Ectodermal cell (in vitro differentiated cells): ENCODE results near the gene SEL1L2.

Experiments
- H3K27ac ChIP-seq: 2 replicates; pipeline ENCODE4 v1.7.0; 2013; ENCODE audit warnings: mild to moderate bottlenecking, low read depth, low read length; ENCODE audit not compliant: insufficient read depth, poor library complexity, severe bottlenecking
- H3K27me3 ChIP-seq: 2 replicates; pipeline ENCODE4 v1.7.0; 2013; ENCODE audit warnings: mild to moderate bottlenecking, low read length; ENCODE audit not compliant: insufficient read depth, control insufficient read depth, poor library complexity, severe bottlenecking
- H3K36me3 ChIP-seq: one replicate; pipeline ENCODE4 v1.7.0; 2013; ENCODE audit warnings: low read length; ENCODE audit not compliant: control insufficient read depth, insufficient read depth
- H3K4me1 ChIP-seq: one replicate; pipeline ENCODE4 v1.7.0; 2013; ENCODE audit warnings: low read length; ENCODE audit not compliant: control insufficient read depth, insufficient read depth
- H3K4me3 ChIP-seq: 2 replicates; pipeline ENCODE4 v1.7.0; 2013; ENCODE audit warnings: low read depth, low read length, control low read depth; ENCODE audit not compliant: insufficient read depth
- H3K9me3 ChIP-seq: 2 replicates; pipeline ENCODE4 v1.7.0; 2013; ENCODE audit warnings: mild to moderate bottlenecking, low read length, moderate library complexity; ENCODE audit not compliant: control insufficient read depth
- WGBS, 2 experiments: methylation state at CpG; one replicate each; pipeline ENCODE4 v1.1.7; 2013; ENCODE audit warnings: missing lambda C conversion rate in 2 of 2; 5-methylcytosine and 5-hydroxymethylcytosine counted together

Gene SEL1L2

DNA sequence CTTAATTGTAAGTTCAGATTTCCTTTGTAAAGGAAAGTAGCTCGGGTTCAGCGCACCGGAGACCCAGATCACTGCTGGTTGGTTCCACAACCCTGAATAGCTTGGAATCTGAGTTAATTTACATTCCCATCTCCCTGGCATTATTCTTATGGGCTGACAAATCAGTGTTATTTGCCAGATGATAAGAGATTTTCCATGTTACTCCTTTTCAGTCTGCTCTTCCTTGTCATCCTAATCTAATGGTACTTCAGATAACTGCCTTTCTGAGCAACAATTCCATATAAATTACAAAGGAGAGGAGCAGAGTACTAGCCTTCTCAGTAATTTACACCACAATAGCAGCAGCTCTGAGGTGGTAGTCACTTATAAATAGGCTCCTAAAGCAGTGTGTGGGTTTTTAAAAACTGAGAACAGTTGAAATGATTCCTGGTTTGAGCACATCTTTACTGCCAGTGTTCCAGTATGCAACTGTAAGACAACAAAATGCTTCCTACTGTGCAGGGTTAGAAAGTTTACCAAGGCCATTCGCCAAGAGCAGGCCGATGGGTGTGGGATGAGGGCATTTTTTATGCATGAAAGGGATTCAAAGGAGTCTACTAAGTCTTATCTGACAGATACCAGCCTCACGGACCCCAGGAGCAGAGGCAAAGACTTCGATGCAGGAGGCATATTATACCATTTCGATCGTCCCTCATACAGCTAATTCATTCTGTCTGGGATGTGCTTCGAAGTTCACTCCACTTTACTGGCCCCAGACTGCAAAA, 115.8 kb downstream of the SEL1L2 start:
- Histone ChIP-seq H3K27ac (no peak overlapping the region), H3K4me1 (peaks cover 16% of the 10 kb centered on the region), H3K9me3 (no peaks in the 10 kb centered on the region), H3K27me3 (no peaks in the 10 kb centered on the region), H3K36me3 (no peaks in the 10 kb centered on the region), H3K4me3 (no peak overlapping the region)
- WGBS, 2 experiments, result 15 to 20% methylated on average over 10 of the region's 10 CpGs

GRCh38 chr20:13873831-13874230, 116.6 kb downstream of the SEL1L2 start:
- 33 to 34% methylated on average over 5 of the region's 5 CpGs for WGBS, 2 experiments
- Histone ChIP-seq H3K4me3 (no peak overlapping the region), H3K4me1 (peaks cover 16% of the 10 kb centered on the region), H3K27me3 (no peaks in the 10 kb centered on the region), H3K36me3 (no peaks in the 10 kb centered on the region), H3K9me3 (no peaks in the 10 kb centered on the region), H3K27ac (no peak overlapping the region)

DNA sequence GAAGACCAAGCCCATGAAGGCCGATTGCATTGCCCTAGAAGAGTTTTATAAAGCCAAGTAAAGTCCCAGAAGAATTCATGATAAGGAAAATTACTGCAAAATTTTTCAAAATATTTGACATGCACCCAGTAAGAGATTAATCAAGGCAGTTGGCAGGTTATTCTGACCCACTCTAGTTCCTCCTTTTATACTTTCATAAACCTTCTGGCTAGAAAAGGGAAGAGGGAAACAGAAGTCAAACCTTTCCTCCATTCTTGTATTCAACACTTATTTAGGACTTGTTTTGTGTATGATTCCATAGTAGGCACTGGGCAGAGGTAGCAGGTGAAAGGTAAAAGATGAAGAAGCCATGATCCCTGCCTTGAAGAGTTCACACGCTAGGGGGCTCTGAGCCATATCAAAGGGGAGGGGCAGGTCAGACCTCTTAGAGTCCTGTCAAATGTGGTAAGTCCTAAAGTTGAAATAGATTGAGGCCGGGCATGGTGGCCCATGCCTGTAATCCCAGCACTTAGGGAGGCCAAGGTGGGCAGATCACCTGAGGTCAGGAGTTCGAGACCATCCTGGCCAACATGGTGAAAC, 120.2 kb downstream of the SEL1L2 start:
- 78 to 85% methylated on average over 4 of the region's 4 CpGs for WGBS, 2 experiments
- H3K36me3 ChIP-seq, result no peaks in the 10 kb centered on the region
- H3K4me1 ChIP-seq, result peaks cover 16% of the 10 kb centered on the region
- H3K27ac ChIP-seq, result no peak overlapping the region
- H3K4me3 ChIP-seq, result no peak overlapping the region
- no peaks in the 10 kb centered on the region for H3K27me3 ChIP-seq
- no peaks in the 10 kb centered on the region for H3K9me3 ChIP-seq

- no peaks in the 10 kb centered on the region for H3K27me3 ChIP-seq
- WGBS, 2 experiments, result 89 to 96% methylated on average over 4 of the region's 4 CpGs
- H3K4me1 ChIP-seq, result no peaks in the 10 kb centered on the region
- H3K27ac ChIP-seq, result no peak overlapping the region
- no peak overlapping the region for H3K4me3 ChIP-seq
- H3K36me3 ChIP-seq, result no peaks in the 10 kb centered on the region
- no peaks in the 10 kb centered on the region for H3K9me3 ChIP-seq
These were observed 122.1 kb downstream of the SEL1L2 start for GRCh38 chr20:13868331-13868730.

DNA sequence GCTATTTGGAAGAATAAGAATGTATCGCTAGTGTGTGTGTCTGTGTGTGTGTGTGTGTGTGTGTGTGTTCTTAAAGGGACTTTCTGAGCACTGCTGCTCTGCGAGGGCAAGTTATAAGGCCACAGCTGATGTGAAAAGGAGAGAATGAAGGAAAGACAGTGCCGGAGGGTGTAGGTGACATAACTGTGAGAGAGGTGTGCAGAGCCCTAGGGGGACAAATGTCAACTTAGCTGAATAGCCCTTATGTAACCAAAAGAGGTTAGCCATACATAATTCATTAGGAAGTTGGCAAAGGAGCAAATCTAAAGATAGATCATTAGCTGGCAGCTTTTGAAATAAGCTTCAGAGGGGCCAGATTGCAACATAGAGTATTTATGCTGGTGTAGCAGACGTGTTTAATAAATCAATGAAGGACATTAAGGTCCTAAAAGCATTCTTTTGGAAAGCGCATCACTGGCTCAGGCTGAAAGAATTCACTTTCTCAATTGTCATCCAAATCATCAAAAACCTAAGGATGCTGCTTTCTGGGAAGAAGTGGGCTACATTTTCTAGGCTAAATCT, 124.5 kb downstream of the SEL1L2 start:
- no peaks in the 10 kb centered on the region for H3K36me3 ChIP-seq
- H3K4me3 ChIP-seq, result no peak overlapping the region
- H3K4me1 ChIP-seq, result no peaks in the 10 kb centered on the region
- WGBS, 2 experiments, result 75 to 88% methylated on average over 4 to 5 of the region's 5 CpGs
- no peaks in the 10 kb centered on the region for H3K9me3 ChIP-seq
- no peaks in the 10 kb centered on the region for H3K27me3 ChIP-seq
- no peak overlapping the region for H3K27ac ChIP-seq

DNA sequence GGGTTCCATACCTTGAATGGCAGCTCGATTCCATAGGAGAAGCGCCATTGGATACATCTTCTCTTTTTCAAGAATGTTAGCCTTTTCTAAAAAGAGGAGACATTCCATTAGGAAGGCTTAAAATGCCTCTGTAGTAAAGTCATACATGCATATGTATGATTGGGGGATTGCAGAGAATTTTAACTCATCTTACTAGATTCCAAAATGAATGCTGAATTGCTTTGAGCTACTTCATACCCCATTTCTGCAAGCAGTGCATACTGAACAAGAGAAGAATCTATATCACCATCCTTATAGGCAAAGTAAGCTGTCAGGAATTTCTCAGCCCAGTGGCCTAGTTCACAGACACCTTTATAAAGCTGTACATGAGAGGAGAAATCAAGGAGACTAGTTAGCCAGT, 125.3 kb downstream of the SEL1L2 start:
- Histone ChIP-seq H3K36me3 (no peaks in the 10 kb centered on the region), H3K4me3 (no peak overlapping the region), H3K27ac (no peak overlapping the region), H3K9me3 (no peaks in the 10 kb centered on the region), H3K4me1 (no peaks in the 10 kb centered on the region), H3K27me3 (no peaks in the 10 kb centered on the region)
- 92 to 94% methylated on average over 2 of the region's 2 CpGs for WGBS, 2 experiments

- Histone ChIP-seq H3K27me3 (no peaks in the 10 kb centered on the region), H3K4me3 (no peak overlapping the region), H3K9me3 (no peaks in the 10 kb centered on the region), H3K36me3 (no peaks in the 10 kb centered on the region), H3K4me1 (no peaks in the 10 kb centered on the region), H3K27ac (no peak overlapping the region)
- WGBS, 2 experiments, result 95 to 100% methylated on average over 1 of the region's 1 CpG
These were observed 127.2 kb downstream of the SEL1L2 start for GRCh38 chr20:13863244-13863643.

DNA sequence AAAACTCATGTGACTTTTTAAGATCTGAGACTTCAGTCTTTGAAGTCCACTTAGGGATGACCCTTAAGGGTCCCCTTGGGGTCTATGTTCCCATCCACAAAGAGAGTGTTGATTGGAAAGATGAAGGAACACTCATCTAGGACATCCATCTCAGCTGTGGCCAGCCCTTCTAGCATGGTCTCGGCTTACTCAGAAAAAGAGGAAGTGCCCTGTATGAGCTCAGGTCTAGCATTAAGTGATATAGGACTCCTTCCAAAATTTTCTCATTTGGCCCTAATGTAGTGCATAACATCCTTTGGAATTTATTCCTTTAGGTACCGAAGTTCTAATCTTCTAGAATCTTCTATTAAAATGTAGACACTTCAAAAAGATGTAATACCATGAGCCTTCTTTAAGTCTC, 128.2 kb downstream of the SEL1L2 start:
- Histone ChIP-seq H3K9me3 (no peaks in the 10 kb centered on the region), H3K36me3 (no peaks in the 10 kb centered on the region), H3K4me3 (no peak overlapping the region), H3K27ac (no peak overlapping the region), H3K27me3 (no peaks in the 10 kb centered on the region), H3K4me1 (no peaks in the 10 kb centered on the region)
- WGBS, 2 experiments, result 92 to 100% methylated on average over 2 of the region's 2 CpGs

DNA sequence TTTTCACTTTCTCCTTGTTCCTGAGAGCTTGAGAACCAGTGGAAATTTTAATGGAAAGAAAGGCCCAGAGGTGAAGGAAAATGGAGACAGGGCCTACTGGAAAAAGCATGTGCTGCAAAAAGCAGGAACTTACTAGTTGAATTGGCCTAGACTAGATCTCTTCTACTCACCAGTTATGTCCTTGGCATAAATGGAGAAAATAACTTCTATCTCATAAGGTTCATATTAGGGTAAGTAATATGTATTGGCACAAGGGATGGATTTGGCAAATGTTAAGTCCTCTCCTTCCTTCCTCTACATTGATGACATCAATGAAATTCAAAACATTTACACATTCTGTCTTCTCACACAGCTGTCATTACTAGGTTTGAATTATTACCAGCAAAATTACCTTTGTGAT, 131.5 kb downstream of the SEL1L2 start:
- no peaks in the 10 kb centered on the region for H3K4me1 ChIP-seq
- no peaks in the 10 kb centered on the region for H3K9me3 ChIP-seq
- H3K4me3 ChIP-seq, result no peak overlapping the region
- no peaks in the 10 kb centered on the region for H3K27me3 ChIP-seq
- no peak overlapping the region for H3K27ac ChIP-seq
- H3K36me3 ChIP-seq, result no peaks in the 10 kb centered on the region

- no peaks in the 10 kb centered on the region for H3K9me3 ChIP-seq
- no peaks in the 10 kb centered on the region for H3K27me3 ChIP-seq
- 87 to 94% methylated on average over 5 of the region's 5 CpGs for WGBS, 2 experiments
- no peaks in the 10 kb centered on the region for H3K36me3 ChIP-seq
- H3K4me1 ChIP-seq, result no peaks in the 10 kb centered on the region
- H3K27ac ChIP-seq, result no peak overlapping the region
- H3K4me3 ChIP-seq, result no peak overlapping the region
These were observed 132.0 kb downstream of the SEL1L2 start for GRCh38 chr20:13858439-13858838.
